ENCODE measurements around the gene OR1F1.
A peak's percentile ranks its signal among the peaks of the same experiment; 100 is the strongest.
"Not testable (repeated sequence)": the region's sequence is repeated elsewhere in the genome, so short reads cannot be mapped to it uniquely, and the experiment has no call there.

Gene OR1F1

GRCh38 chr16:3198334-3199072 lies 10.5 kb downstream of the OR1F1 start:
- DNase-seq (ENCODE audit: low read depth): no peak

GRCh38 chr16:3202903-3203539 lies 15.0 kb downstream of the OR1F1 start:
- no peak for DNase-seq (ENCODE audit: low read depth)

- not testable (repeated sequence) for DNase-seq (ENCODE audit: low read depth)
Measured at GRCh38 chr16:3205939-3206338, 17.9 kb downstream of the OR1F1 start.

- no peak for DNase-seq (ENCODE audit: low read depth)
Measured at GRCh38 chr16:3207086-3207953, 19.3 kb downstream of the OR1F1 start.

GRCh38 chr16:3212006-3212405 lies 24.0 kb downstream of the OR1F1 start:
- no peak for DNase-seq (ENCODE audit: low read depth)

DNA sequence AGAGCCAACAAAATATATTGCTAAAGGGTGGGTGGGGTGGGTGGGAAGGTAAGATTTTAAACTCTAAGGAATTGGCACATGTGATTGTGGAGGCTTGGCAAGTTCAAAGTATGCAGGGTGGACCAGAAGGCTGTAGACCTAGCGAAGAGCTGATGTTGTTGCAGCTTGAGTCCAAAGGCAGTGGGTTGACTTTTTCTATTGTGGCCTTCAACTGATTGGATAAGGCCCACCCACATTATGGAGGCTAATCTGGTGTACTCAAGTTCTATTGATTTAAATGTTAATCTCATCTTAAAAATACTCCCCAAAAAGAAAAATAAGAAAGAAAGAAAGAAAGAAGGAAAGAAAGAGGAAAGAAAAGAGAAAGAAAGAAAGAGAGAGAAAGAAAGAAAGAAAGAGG lies 24.6 kb downstream of the OR1F1 start:
- DNase-seq (ENCODE audit: low read depth): no peak

GRCh38 chr16:3214904-3215600 lies 27.0 kb downstream of the OR1F1 start:
- no peak for DNase-seq (ENCODE audit: low read depth)

DNA sequence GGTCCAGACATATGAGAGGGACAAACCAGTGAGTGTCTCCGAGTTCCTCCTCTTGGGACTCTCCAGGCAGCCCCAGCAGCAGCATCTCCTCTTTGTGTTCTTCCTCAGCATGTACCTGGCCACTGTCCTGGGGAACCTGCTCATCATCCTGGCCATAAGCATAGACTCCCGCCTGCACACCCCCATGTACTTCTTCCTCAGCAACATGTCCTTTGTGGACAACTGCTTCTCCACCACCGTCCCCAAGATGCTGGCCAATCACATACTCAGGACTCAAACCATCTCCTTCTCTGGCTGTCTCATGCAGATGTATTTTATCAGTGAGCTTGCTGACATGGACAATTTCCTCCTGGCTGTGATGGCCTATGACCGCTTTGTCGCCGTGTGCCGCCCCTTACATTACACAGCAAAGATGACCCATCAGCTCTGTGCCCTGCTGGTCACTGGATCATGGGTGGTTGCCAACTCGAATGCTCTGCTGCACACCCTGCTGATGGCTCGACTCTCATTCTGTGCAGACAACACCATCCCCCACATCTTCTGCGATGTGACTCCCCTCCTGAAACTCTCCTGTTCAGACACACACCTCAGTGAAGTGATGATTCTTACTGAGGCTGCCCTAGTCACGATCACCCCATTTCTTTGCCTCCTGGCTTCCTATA lies 27.7 kb downstream of the OR1F1 start:
- no peak for DNase-seq (ENCODE audit: low read depth)

GRCh38 chr16:3216263-3216640 lies 28.2 kb downstream of the OR1F1 start:
- DNase-seq (ENCODE audit: low read depth): no peak

DNA sequence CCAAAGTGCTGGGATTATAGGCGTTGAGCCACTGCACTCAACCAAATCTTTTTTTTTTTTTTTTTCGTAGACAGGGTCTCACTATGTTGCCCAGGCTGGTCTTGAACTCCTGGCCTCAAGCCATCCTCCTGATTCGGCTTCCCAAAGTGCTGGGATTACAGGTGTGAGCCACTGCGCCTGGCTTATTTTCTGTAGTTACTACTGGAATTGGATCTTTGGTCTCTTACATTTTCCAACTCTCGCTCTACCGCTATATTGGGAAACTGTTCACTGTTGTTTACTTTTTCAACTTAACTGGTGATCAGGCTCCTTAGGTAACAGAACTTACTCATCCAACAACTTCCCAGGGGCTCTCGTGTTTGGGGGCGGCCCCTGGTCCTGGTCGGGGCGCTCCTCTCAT lies 32.8 kb downstream of the OR1F1 start:
- no peak for DNase-seq (ENCODE audit: low read depth)

- no peak for DNase-seq (ENCODE audit: low read depth)
Measured at GRCh38 chr16:3223913-3224515, 36.0 kb downstream of the OR1F1 start.

- DNase-seq (ENCODE audit: low read depth): no peak
Measured at GRCh38 chr16:3234543-3234856, 46.5 kb downstream of the OR1F1 start.

GRCh38 chr16:3234857-3235561 lies 47.0 kb downstream of the OR1F1 start, which contains the start of gene ZNF200:
TSS of gene ZNF200 (minus strand) at chr16:3235158. CDS start at chr16:3233755, 1,403 bp downstream.
- peak; percentile 90 for DNase-seq (ENCODE audit: low read depth)

DNA sequence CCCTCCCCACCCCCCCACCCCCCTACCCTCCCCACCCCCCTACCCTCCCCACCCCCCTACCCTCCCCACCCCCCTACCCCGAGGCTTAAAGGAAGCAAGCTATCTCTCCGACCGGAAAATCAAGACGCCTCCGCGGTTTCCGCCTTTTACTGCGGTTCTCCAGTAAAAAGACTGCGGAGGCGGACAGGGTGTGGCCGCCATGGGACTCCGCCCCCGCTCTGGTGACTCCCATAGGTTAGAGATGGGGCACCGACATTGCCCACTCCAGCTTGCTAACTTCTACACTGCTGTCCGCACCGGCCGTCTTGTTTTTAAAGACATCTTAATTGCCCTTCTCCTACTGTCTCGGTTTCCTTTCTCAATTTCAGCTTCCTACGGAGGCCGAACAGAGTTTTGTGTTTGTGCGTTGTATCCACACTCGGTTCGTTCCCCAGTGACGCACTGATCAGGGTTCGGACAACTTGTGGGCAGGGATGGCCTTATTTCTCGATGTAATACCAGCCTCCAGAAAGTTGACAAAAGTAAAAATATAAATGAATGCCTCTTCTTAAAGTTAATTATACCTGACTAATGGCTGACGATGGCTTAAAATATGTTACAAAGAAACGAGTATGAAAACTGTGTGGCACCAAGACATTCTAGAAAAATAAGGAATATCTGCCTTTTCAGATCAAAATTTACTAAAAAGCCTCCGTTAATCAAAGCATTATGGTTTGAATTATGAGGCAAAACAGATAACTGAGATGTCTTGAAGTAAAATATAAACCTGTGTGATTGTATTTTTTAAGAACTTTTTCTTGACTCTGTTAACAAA lies 48.1 kb downstream of the OR1F1 start:
- no peak for DNase-seq (ENCODE audit: low read depth)

- no peak for DNase-seq (ENCODE audit: low read depth)
Measured at GRCh38 chr16:3241761-3242160, 53.8 kb downstream of the OR1F1 start.

DNA sequence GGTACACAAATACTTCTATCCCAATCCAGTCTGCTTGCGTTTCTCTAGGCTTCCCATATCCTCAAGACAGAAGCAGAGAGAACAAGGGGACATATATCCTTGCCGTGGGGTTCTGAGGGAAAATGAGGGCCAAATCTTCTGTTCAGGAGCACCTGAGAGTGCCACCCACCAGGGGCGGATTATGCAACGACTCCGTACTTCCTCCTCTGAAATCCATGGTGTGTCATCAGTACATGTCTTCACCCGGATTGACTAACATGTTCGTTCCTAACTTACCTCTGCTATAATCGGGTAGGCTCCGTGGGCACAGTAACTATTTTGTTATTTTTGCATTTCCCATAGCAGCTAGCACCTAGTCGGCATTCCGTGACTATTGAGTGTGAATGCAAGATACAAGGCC lies 54.7 kb downstream of the OR1F1 start:
- DNase-seq (ENCODE audit: low read depth): no peak

DNA sequence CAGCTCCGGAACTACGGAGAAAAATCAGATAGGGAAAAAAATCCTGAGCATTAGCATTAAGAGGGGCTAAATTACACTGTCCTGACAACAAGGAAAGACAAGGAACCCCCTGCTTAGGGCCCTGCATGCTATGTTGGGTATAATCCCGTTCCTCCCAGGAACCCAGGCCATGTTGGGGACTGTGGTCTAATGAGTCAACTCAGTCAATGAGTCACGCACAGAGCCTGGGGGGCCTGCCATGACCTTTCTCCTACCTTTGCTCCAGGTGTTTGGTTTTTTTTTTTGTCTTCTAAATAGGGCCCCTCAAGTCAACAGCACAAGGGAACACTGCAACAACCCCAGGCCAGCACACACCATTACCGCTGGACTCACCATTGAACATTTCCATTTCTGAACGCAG lies 55.9 kb downstream of the OR1F1 start:
- DNase-seq (ENCODE audit: low read depth): no peak

DNA sequence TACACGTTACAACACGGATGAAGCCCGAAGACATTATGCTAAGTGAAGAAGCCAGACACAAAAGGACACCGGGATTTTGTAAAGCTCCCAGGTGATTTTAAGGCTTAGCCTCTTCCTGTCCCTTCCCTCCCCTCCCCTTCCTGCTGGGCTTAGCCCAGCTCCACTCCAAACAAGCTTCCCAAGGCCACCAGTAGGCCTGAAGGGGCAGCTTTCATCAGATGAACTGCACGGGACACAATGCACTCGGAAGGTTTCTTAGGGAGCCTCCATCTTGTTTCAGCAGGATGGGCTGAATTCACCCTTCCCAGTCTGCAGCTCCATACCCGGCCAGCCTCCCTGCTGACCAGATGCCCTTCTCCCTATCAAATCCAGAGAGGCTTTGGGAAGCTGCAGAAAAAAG lies 58.0 kb downstream of the OR1F1 start:
- DNase-seq (ENCODE audit: low read depth): no peak

DNA sequence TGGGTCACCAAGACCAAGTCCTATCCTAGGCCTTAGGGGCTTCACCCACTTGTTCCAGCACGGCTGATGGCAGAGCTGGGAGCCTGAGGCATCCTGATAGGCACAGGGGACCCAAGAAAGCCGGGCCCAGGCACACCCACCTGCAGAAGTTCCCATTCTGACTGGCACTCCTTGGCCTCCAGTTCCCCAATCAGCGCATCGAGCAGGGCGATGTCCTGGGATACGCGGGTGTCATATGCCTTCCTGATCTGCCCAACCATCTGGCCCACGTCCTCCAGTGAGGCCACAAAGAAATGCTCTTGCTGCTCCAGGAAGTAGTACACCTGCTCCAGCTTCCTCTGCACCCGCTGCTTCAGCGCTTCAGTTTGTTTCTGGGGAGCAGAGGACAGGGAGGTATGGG lies 58.9 kb downstream of the OR1F1 start:
- no peak for DNase-seq (ENCODE audit: low read depth)

GRCh38 chr16:3248596-3248995 lies 60.6 kb downstream of the OR1F1 start:
- DNase-seq (ENCODE audit: low read depth): no peak
